Right ventricle myocardium superior (tissue), 1 donor: Measurements from ENCODE around the gene DGKQ. TPM values are rescaled to one million over a fixed set of nuclear protein-coding genes. Genes with fewer than 3 reads are reported as not detected.

Source experiments
- ATAC-seq: fragments of 200-7000 bp; cut with Tn5 transposase; one replicate; pipeline ENCODE4 v1.9.1; 2020; ENCODE audit warnings: mild to moderate bottlenecking; ENCODE audit not compliant: poor library complexity
- DNase-seq: peaks from one replicate; pipeline ENCODE4 v3.0.0-alpha.2; 2020
- intact Hi-C: fragments of 100-400 bp; cut with DNase I; formaldehyde crosslinking; loops from one replicate; pipeline ENCODE4 v1.11.2; 2022
- total RNA-seq: library from RNA; stranded (reverse); fragmentation: NEBNext Ultra II Directional; extraction: Animal tissue kit (Norgen Biotek cat#: 25700); gene quantifications from one replicate; pipeline ENCODE4 v1.2.1, GENCODE V29; 2021
- donor health status: DM: no; HTN: yes; CAD: no; lungs with severe emphysema.

DGKQ gene
- total RNA-seq, 1 donor from 2014 or later: 3.3 TPM

GRCh38 chr4:966266-967112 is 6.9 kb downstream of the DGKQ start:
- ATAC-seq (no peak), DNase-seq (no peak)
- intact Hi-C loops: no loop called here

GRCh38 chr4:965766-966134 is 7.6 kb downstream of the DGKQ start:
- ATAC-seq: no peak
- intact Hi-C loops: no loop called here
- no peak for DNase-seq

GRCh38 chr4:965048-965765 is 8.2 kb downstream of the DGKQ start:
- ATAC-seq (no peak), DNase-seq (no peak)
- intact Hi-C loops: no loop called here

- DNase-seq (no peak), ATAC-seq (no peak)
- intact Hi-C loops: no loop called here
Observed at GRCh38 chr4:964346-965025, 8.9 kb downstream of the DGKQ start.

GRCh38 chr4:963276-964225 is 9.8 kb downstream of the DGKQ start:
- peak; percentile 33 for DNase-seq
- intact Hi-C loops: no loop called here

GRCh38 chr4:962231-963208 is 10.8 kb downstream of the DGKQ start:
- intact Hi-C loops: no loop called here
- ATAC-seq (no peak), DNase-seq (peak; percentile 43)

More at GRCh38 chr4:963276-964225, 9.8 kb downstream of the DGKQ start:
- ATAC-seq: no peak

- intact Hi-C loops: no loop called here
- peak; percentile 36 for DNase-seq
- no peak for ATAC-seq
Observed at GRCh38 chr4:961351-962230, 11.8 kb downstream of the DGKQ start.

GRCh38 chr4:960636-961350 is 12.6 kb downstream of the DGKQ start:
- ATAC-seq (peak; percentile 5), DNase-seq (peak; percentile 30)
- intact Hi-C loops: no loop called here

GRCh38 chr4:960140-960635 is 13.2 kb downstream of the DGKQ start:
- intact Hi-C loops: no loop called here
- DNase-seq: peak; percentile 34
- no peak for ATAC-seq

- ATAC-seq: no peak
- intact Hi-C loops: no loop called here
- DNase-seq: peak; percentile 29
Observed at GRCh38 chr4:959338-960139, 13.8 kb downstream of the DGKQ start.

- DNase-seq: peak; percentile 6
- intact Hi-C loops: no loop called here
- ATAC-seq: no peak
Observed at GRCh38 chr4:958696-959337, 14.6 kb downstream of the DGKQ start.

GRCh38 chr4:958314-958665 is 15.1 kb downstream of the DGKQ start:
- intact Hi-C loops: no loop called here
- no peak for ATAC-seq
- peak; percentile 38 for DNase-seq

- ATAC-seq: no peak
- peak; percentile 34 for DNase-seq
- intact Hi-C loops: no loop called here
Observed at GRCh38 chr4:957581-958313, 15.6 kb downstream of the DGKQ start.

- peak; percentile 17 for DNase-seq
- ATAC-seq: no peak
- intact Hi-C loops: no loop called here
Observed at GRCh38 chr4:957231-957580, 16.2 kb downstream of the DGKQ start.
